ENCODE data around the gene RUFY3.
"Not testable (repeated sequence)": the region's sequence is repeated elsewhere in the genome, so short reads cannot be mapped to it uniquely, and the experiment has no call there.

Gene RUFY3

DNA sequence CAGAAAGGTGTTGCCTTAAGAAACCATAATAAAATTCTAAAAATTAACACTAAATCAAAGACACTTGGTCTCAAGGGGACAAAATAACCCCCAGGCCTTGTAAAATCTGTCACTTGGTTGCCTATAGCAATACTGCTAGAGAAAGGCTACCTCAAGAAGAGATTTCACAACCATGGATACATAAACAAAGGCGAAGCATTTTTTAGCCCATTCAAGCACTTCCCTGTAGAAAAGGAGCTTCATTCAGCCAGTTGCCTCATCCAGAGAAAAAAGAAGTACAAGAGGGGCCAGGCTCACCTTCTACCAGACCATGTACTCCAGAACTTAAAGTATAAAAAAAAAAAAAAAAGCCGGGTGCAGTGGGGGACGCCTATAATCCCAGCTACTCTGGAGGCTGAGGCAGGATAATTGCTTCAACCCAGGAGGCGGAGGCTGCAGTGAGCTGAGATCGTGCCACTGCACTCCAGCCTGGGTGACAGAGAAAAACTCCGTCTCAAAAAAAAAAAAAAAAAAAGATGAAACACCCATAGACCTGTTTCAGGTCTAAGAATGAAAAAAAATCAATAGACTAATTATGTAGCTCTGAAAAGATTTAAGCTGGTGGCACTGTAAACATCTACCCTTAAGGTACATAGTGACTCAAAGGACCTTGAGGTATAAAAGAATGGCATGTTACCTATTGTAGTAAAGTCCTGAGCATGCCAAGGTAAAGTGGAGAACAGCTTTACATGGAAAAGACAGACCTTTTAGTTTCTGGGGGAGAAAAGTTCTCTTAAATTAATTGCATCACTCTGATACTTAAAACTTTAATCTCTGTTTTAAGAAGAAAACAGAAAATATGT lies 18.0 kb downstream of the RUFY3 start:
- no peak for DNase-seq

DNA sequence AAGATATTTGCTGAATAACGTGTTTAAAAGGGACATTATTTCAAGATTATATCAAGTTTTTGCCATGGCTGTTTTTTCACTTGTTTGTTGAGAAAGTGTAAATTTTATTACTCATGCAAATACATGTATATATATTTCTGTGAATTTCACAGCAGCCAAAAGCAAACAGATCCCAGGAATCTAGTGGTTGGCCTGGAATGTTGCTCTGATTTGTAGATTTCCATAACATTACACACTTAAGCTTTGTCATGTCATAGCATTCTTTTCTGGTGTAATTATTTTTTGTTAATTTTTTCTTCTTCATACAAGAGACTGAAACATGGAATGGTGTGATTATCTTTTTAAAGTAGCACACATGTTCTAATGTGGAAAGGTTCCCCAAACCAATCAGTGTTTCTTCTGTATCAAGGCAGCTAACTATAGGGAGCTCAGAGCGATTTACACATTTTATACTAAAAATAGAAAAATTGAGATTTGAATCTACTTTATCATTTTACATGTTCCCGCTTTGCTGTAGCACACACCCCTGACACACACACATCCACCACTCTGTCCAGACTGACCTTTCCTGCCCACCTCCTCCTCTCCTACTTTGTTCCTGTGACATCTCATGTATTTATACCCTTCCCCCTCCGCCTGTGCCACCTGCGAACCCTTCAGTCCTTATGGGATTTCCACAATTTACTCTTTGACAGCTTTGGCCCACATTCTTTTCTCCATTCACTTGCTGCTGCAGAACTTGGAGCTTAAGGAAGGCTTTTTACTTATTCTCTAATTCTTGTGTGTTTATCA lies 20.3 kb downstream of the RUFY3 start:
- DNase-seq = no peak

DNA sequence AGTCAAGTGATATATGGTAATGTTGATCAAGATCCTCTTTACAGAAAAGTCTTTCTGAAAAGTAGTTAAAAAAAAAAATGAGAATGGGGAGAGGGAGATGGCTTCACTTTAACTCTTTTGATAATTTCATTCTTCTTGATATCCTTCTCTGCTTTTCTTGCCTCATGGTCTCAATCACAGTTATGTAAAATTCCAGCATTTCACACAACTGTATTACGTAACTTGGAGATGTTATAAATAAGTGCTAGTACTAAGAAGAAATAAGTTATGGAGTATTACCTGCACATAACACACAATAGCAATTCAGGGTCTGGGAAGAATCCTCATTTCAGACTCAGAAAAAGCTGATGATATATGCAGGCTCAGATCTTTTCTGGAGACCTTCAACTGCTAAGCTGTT lies 22.0 kb downstream of the RUFY3 start:
- DNase-seq = no peak

DNA sequence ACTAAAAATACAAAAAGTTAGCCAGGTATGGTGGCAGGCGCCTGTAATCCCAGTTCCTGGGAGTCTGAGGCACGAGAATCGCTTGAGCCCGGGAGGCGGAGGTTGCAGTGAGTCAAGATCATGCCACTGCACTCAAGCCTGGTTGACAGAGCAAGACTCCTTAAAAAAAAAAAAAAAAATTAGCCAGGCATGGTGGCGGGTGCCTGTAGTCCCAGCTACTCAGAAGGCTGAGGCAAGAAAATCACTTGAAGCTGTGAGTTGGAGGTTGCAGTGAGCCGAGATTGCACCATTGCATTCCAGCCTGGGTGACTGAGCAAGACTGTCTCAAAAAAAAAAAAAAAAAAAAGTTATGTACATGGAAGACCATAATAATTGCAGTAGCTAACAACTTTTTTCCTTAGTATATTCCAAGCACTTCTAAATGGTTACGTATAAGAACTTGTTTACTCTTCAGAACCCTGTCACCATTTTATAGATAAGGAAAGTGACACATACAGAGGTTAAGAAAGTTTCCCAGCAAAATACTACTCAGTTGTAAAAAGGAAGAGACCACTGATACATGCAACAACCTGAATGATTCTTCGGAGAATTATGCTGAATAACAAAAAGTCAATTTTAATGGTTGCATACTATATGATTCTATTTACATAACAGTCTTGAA lies 24.5 kb downstream of the RUFY3 start:
- DNase-seq = no peak

GRCh38 chr4:70747874-70748273 lies 26.1 kb downstream of the RUFY3 start:
- DNase-seq = no peak

- no peak for DNase-seq
Observed at GRCh38 chr4:70749313-70749712, 27.5 kb downstream of the RUFY3 start.

DNA sequence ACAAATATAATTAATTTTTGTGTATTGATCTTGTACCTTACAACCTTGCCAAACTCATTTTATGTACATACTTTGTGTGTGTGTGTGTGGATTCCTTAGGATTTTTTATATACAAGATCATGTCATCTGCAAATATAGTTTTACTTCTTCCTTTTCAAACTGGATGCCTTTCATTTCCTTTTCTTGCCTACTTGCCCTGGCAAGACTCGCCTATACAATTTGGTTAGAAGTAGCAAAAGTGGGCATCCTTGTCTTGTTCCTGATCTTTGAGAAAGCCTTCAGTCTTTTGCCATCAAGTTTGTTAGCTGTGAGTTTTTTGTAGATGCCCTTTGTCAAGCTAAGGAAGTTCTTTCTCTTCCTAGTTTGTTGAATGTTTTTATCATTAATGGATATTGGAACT lies 30.5 kb downstream of the RUFY3 start:
- no peak for DNase-seq

DNA sequence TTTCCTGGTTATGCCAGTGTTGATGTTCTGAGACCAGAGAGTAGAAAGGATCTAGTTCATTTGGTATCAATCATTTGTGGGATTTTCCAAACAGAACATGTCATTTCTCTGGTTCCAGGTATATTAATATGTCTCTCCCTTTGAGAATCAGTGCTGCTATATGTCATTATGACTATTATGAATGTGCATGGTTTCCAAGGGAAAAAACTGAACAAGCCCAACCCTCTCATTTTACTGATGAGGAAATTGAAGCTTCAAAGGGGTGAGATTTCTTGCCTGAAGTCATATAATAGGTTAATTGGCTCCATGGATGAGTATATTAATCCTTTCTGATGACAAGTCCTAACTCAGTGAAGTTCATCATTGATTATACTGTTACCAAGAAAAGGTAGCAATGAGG lies 31.9 kb downstream of the RUFY3 start:
- DNase-seq = no peak

DNA sequence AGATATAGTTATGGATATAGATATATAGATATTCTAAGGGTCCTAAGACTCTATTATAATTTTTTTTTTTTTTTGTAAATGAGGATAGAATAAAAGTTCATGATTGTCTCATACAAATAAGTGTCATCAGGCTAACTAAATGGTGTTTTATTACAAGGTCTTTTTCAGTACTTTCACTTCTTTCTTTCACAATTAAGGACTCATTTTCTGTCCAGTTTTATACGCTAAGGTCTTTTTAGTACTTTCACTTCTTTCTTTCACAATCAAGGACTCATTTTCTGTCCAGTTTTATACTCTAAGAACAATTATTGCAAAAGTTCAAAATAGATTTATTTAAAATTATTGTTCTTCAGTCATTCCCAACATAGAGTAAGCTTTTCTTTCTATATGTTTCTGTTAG lies 32.7 kb downstream of the RUFY3 start:
- no peak for DNase-seq

DNA sequence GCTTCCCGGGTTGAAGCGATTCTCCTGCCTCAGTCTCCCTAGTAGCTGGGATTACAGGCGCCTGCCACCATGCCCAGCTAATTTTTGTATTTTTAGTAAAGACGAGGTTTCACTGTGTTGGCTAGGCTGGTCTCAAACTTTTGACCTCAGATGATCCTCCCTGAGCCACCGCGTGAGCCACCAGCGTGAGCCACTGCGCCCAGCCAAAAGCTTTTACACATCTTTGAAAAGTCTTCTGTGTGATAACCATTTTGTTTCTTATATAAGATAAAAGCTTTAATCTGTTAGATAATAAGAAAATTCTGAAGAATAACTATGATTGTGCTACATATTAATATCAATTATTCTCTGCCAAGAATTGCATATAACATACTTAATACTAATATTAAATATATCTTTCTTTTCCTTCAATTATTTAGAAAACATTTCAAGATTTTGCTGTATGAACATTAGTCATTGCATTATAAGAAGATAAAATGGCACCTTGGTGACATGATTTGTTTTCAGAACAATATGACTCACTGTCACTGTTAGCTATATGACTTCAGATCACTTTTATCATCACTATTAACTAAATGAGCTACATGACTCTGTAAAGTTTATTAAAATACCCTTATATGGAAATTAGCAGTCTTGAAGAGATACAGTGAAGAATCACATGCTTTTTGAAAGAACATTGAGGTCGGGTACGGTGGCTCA lies 33.4 kb downstream of the RUFY3 start:
- DNase-seq = no peak

- no peak for DNase-seq
Observed at GRCh38 chr4:70759126-70759525, 37.4 kb downstream of the RUFY3 start.

DNA sequence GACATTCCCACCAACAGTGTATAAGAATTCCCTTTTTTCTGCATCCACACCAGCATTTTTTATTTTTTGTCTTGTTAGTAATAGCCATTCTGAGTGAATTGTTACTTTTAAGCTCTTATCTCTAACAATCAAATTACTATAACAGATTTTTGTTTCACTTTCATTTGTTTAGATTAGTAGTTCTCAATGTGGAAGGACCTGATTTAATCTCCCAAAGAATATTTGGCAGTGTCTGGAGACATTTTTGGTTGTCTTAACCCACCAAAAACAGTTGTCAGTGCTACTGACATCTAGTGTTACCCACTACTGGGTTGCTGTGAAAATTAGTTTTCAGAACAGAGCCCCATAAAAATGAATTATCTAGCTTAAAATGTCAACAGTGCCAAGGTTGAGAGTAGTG lies 37.9 kb downstream of the RUFY3 start:
- no peak for DNase-seq

DNA sequence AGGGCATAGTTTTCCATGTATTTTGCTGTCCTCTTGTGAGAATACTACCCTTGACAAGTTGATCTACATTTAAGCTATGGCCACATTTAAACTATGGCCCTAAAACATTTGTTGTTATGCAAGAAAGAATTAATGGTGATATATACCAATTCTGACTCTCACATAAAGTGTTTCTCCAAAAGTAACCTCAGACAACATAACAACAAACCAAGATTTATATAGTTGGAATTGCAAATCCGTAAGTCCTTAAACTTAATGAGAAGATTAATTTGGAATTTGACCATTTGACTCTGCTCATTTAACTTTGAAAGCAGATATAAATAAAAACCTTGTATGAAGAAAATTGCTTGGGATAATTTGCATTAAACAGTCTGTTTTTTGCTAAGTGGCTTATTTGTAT lies 38.9 kb downstream of the RUFY3 start:
- DNase-seq = no peak

DNA sequence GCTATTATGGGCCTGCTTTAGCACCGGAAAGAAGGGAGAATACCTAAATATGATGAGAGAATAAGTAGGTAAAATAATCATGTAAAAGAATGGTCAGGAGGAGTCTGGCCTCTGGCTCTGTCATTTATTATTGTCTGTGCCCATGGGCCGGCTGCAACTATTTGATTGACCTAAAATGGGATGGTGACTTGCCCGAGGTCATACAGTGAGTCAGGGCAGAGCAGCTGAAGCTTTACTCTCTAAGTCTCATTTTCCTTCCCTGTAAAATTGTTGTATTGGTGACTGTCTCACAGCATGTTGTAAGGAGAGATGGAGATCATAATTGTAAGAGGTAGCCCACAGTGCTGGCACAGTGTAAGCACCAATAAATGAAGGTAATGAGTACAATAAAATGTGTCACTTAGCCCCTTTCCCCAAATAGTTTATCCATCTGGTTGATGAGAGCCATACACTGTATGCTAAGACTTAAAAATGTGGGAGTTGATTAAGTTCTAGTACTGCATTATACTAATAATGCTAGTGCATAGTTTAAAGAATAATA lies 39.6 kb downstream of the RUFY3 start:
- no peak for DNase-seq

GRCh38 chr4:70765368-70765767 lies 43.6 kb downstream of the RUFY3 start:
- DNase-seq = no peak

GRCh38 chr4:70768301-70768948 lies 46.7 kb downstream of the RUFY3 start:
- DNase-seq = no peak

DNA sequence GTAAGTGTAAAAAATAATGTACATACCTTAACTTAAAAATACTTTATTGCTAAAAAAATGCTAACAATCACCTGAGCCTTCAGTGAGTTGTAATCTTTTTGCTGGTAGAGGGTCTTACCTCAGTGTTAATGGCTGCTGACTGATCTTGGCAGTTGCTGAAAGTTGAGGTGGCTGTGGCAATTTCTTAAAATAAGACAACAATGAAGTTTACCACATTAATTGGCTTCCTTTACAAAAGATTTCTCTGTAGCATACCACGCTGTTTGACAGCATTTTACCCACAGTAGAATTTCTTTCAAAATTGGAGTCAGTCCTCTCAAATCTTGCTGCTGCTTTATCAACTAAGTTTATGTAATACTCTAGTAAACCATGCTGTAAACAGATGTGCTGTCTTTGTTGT lies 47.6 kb downstream of the RUFY3 start:
- DNase-seq = not testable (repeated sequence)

DNA sequence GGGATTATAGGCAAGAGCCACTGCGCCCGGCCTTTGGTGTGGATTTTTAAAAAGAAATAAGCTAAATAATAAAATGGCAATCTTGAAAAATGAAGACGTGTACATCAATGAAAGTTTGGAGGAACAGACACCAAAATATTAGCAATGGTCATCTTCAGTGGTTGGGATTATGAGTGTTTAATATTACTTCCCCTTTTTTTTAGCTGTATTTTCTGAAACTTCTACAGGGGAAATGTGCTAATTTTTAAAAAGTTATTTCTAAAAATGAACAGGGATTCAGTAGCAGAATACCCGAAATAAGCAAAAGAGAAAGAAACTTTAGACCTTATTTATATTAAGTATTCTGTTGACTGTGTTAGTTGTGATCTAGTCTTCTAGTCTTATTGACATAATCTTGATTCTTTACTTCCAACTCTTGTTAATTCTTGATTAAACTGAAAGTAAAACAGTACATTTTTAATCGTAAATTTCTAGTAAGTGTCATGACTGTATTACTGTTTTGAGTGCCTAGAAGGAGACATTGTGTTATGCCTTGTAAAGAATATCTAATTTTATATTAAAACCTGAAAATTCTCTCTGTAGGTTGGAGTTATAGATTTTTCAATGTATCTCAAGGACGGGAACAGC lies 51.3 kb downstream of the RUFY3 start:
- DNase-seq = no peak

DNA sequence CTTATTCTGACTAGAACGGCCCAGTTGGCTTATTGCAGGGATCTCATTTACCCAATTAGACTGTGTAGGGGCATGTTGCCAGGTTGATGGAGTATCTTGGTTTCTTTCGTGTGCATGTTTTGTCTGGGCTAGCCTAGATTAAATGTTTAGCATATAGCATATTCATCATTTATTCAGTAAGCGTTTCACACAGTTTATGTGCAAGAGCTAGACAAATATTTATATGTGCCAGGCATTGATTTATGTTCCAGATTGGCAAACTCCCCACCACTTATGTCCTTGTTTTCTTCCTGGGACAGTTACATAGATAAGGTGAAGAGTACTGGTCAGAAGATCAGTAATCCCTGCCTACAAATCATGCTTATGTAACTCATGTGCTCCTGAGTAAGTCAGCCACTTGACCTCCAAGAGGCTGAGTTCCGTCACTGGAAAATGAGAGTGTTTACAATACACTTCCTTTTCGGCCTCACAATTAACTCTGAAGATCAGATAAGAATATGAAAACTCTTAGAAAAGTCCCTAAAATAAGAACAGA lies 57.2 kb downstream of the RUFY3 start:
- DNase-seq = no peak

DNA sequence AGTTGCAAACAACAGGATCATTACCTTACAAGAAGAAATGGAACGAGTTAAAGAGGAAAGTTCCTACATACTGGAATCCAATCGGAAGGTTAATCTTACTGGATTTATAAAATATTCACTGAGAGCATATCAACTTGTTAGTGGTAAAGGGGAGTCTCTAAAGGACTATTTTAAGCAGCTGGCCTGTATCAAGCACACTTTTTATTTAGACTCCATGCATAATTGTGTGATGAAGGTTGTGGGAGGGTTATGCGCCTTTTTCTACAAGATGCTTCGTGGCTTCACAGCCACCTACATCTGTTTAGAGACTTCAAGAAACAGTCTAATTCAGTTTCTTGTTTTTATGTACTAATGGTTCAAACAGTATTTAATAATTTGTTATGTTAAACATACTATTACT lies 61.3 kb downstream of the RUFY3 start:
- DNase-seq = no peak

DNA sequence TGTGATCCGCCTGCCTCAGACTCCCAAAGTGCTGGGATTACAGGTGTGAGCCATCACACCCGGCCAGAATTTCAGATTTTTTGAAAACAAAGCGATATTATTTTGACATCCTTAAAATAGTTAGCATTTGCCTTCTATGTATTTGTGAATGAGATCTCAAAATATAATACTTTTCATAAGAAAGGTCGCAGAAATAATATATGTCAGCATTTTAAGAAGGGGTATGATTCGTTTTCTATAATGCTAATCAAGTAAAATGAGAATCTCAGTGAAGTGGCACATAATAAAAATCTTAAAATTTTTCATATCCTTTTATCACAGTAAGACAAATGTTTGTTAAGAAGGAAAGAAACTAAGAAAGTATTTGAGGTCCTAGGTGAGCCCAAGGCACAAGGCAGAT lies 65.7 kb downstream of the RUFY3 start:
- no peak for DNase-seq

- no peak for DNase-seq
Observed at GRCh38 chr4:70788733-70789132, 67.0 kb downstream of the RUFY3 start.
